GM12875 (cell line): Measurements from ENCODE around the gene VIT.

ENCODE experiments used
- H3K4me3 ChIP-seq: one replicate; pipeline ENCODE4 v1.5.1; 2011; ENCODE audit warnings: low read depth, low read length, control low read depth
- TF ChIP-seq, protein P1 (sequence below): IDR thresholded peaks from 2 replicates; pipeline ENCODE4 v1.5.1; 2011; ENCODE audit warnings: low read depth, mild to moderate bottlenecking, control low read depth, inconsistent platforms, low read length, moderate library complexity, borderline replicate concordance; ENCODE audit not compliant: insufficient read depth

Gene VIT

DNA sequence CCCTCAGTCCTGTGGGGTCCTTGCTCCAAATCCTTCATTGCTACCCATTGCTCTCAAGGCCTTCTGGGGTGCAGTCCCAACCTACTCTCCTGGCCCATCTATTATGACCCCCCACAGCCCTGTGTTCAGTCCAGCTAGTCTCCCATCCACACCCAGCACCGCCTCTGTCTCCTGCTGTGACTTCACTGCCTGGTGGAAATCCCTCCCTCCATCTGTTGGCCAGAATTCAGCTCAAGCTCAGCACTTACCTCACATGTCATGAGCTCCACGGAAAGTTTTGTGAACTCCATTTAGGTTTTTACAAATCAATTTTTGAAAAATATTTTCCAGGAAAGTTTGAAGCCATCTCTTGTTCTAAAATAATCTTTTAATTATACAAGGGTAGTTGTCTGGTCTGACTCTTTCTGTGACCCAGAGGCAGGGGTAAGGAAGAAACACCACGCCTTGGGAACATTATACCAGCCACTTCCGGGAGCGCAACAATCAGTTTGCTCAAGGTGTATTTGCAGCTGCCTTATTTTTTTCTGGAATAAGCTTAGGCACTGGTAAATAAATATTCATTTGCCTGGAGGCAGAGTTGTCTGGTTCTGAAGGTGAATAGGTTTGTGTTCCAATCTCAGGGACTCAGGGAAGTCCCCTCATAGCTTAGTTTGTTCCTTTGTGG lies 110.8 kb downstream of the VIT start:
- TF ChIP-seq, protein P1, sequence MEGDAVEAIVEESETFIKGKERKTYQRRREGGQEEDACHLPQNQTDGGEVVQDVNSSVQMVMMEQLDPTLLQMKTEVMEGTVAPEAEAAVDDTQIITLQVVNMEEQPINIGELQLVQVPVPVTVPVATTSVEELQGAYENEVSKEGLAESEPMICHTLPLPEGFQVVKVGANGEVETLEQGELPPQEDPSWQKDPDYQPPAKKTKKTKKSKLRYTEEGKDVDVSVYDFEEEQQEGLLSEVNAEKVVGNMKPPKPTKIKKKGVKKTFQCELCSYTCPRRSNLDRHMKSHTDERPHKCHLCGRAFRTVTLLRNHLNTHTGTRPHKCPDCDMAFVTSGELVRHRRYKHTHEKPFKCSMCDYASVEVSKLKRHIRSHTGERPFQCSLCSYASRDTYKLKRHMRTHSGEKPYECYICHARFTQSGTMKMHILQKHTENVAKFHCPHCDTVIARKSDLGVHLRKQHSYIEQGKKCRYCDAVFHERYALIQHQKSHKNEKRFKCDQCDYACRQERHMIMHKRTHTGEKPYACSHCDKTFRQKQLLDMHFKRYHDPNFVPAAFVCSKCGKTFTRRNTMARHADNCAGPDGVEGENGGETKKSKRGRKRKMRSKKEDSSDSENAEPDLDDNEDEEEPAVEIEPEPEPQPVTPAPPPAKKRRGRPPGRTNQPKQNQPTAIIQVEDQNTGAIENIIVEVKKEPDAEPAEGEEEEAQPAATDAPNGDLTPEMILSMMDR = no peak
- H3K4me3 ChIP-seq = no peak overlapping the region

DNA sequence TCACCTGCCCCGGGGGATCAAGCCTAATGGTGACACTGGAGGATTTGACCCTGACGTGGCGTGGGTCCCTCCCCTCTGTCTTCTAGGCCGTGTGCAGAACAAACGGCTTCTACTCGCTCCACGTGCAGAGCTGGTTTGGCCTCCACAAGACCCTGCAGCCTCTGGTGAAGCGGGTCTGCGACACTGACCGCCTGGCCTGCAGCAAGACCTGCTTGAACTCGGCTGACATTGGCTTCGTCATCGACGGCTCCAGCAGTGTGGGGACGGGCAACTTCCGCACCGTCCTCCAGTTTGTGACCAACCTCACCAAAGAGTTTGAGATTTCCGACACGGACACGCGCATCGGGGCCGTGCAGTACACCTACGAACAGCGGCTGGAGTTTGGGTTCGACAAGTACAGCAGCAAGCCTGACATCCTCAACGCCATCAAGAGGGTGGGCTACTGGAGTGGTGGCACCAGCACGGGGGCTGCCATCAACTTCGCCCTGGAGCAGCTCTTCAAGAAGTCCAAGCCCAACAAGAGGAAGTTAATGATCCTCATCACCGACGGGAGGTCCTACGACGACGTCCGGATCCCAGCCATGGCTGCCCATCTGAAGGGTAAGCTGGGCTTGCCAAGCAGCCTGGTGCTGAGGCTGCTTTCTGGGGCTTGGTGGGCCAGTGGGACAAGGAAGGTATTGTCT lies 112.0 kb downstream of the VIT start:
- TF ChIP-seq, protein P1 = no peak

GRCh38 chr2:36809069-36809445 lies 112.5 kb downstream of the VIT start:
- no peak overlapping the region for H3K4me3 ChIP-seq
- TF ChIP-seq, protein P1 = no peak

More for the DNA sequence above, 112.0 kb downstream of the VIT start:
- H3K4me3 ChIP-seq = no peak overlapping the region

GRCh38 chr2:36811071-36811470 lies 114.6 kb downstream of the VIT start:
- TF ChIP-seq, protein P1 = no peak
- H3K4me3 ChIP-seq = no peak overlapping the region

GRCh38 chr2:36812196-36812595 lies 115.7 kb downstream of the VIT start:
- TF ChIP-seq, protein P1 = peak; percentile 24; the same call in 1 of the 2 replicates
- no peak overlapping the region for H3K4me3 ChIP-seq

DNA sequence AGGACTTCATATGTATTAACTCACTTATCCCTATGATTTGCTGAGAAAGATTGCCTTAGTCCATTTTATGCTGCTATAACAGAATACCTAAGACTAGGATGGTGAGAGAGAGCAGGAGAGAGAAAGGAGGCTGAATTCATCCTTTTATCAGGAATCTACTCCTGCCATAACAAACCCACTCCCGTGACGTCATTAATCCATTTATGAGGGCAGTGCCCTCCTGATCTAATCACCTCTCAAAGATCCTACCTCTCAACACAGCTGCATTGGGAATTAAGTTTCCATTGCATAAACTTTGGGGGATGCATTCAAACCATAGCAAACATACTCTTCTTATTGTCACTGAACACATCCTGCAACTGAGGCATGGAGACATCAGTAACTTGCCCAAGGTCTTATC lies 122.0 kb downstream of the VIT start:
- TF ChIP-seq, protein P1 = no peak
- H3K4me3 ChIP-seq = no peak overlapping the region
